Mucosa of stomach (tissue), 1 donor: ENCODE results near the gene PDIA6.

Experiments used
- H3K27me3 ChIP-seq: one replicate; pipeline ENCODE4 v1.7.0; 2013; ENCODE audit warnings: mild to moderate bottlenecking, low read length; ENCODE audit not compliant: control insufficient read depth, insufficient read depth
- H3K36me3 ChIP-seq: one replicate; pipeline ENCODE4 v1.7.0; 2013; ENCODE audit warnings: low read length; ENCODE audit not compliant: control insufficient read depth, insufficient read depth
- H3K4me1 ChIP-seq: one replicate; pipeline ENCODE4 v1.7.0; 2013; ENCODE audit warnings: mild to moderate bottlenecking, low read length; ENCODE audit not compliant: control insufficient read depth, insufficient read depth
- H3K4me3 ChIP-seq: one replicate; pipeline ENCODE4 v1.7.0; 2013; ENCODE audit warnings: low read length
- H3K9ac ChIP-seq: one replicate; pipeline ENCODE4 v1.7.0; 2013; ENCODE audit warnings: mild to moderate bottlenecking, low read length, moderate library complexity
- H3K9me3 ChIP-seq: one replicate; pipeline ENCODE4 v1.7.0; 2013; ENCODE audit warnings: mild to moderate bottlenecking, low read length, moderate library complexity; ENCODE audit not compliant: control insufficient read depth
- donor health status: Pancreatic carcinoma.

PDIA6 gene

DNA sequence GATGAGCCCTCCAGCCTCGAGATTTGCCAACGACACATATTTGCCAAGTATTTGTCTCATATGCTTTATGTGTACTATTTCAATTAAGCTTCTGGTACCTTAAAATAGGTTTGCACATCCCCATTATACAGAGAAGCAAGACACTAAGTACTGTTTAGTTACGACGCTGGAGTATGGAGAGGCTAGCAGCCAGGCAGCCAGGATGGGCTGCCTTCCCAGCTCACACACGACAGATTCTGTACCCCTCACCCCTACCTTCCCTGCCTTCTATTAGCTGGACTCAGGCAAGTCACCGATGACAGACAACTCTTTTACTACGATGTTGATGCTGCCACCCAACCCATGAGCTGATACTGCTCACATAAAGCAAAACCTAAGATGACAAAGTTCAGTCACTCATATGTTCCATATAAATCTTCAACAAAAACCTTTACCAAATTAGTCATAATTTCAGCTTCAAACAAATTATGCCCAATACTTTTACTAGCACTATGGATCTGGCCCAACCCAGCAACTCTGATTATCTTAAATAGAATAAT is 17.0 kb downstream of the PDIA6 start:
- peaks cover 9% of the 10 kb centered on the region for H3K36me3 ChIP-seq
- no peaks in the 10 kb centered on the region for H3K9me3 ChIP-seq
- no peak overlapping the region for H3K4me3 ChIP-seq
- H3K4me1 ChIP-seq: no peaks in the 10 kb centered on the region
- no peak overlapping the region for H3K9ac ChIP-seq
- H3K27me3 ChIP-seq: no peaks in the 10 kb centered on the region

DNA sequence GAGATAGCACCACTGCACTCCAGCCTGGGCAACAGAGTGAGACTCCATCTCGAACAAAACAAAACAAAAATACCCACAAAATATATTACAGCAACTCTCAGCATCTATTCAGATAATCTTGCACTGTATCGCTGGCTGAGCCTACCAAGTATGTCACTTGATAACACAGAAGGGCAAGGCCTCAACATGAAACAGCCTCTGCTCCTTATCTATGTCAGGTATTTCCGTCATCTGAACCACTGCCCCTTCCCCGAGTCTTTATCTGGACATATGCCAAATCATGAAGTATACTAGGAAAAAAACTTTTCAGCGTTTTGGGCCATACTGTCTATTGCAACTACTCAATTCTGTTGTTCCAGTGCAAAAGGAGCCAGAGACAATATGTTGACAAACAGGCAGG is 17.7 kb downstream of the PDIA6 start:
- H3K36me3 ChIP-seq: peaks cover 14% of the 10 kb centered on the region
- H3K27me3 ChIP-seq: no peaks in the 10 kb centered on the region
- no peak overlapping the region for H3K9ac ChIP-seq
- no peaks in the 10 kb centered on the region for H3K9me3 ChIP-seq
- H3K4me1 ChIP-seq: no peaks in the 10 kb centered on the region
- H3K4me3 ChIP-seq: no peak overlapping the region

DNA sequence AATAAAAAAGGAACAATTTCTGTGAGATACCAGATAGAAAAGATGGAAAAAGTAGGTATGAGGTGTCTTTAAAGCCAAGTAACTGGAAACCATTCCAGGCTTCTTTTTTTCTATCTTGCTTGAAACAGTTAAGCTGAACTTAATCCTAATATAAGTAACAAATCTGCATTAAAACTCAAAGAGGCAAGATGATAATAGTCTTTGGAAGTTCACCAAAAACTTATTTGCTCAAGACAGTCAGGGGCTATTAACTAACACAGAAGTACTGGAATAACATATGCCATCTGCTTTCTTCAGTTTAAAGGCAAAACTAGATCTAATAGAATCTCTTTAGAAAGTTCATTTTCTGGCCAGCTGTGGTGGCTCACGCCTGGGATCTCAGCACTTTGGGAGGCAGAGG is 18.8 kb downstream of the PDIA6 start:
- Histone ChIP-seq H3K27me3 (no peaks in the 10 kb centered on the region), H3K9ac (no peak overlapping the region), H3K36me3 (peaks cover 14% of the 10 kb centered on the region), H3K9me3 (no peaks in the 10 kb centered on the region), H3K4me1 (no peaks in the 10 kb centered on the region), H3K4me3 (no peak overlapping the region)

DNA sequence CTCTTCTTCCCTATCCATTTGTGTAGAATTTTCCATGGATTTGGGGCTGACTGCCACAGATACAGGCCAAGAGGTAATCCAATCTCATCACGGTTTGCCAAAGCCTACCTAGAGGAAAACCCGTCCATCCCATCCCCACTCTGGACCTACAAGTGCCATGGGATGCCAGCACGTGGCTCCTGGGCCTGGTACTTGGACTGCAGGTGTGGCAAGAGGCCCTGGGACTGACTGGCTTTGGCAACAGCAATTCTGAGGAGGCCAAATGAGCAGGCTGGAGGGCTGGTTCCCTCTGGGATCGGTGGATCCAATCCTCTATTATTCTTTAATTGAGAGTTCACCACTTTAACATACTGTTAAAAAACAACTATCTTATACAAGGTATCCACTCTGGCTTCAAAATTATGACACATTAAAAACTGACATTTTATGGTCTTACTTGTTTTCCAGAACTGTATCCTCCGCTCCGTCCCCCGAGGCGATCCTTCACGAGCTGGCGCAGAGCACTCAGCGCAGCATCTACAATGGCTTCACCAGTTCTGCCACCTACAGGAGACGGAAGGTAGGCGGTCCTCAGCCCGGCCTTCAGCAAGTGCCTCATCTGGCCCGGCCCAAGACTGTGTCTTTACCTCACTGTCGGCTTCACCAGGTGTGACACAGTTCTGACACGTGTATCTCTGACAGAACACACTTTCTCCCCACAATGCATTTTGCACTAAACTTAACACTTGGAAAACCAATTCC is 19.8 kb downstream of the PDIA6 start:
- no peaks in the 10 kb centered on the region for H3K4me1 ChIP-seq
- H3K4me3 ChIP-seq: no peak overlapping the region
- peaks cover 14% of the 10 kb centered on the region for H3K36me3 ChIP-seq
- no peaks in the 10 kb centered on the region for H3K27me3 ChIP-seq
- H3K9ac ChIP-seq: no peak overlapping the region
- H3K9me3 ChIP-seq: no peaks in the 10 kb centered on the region

DNA sequence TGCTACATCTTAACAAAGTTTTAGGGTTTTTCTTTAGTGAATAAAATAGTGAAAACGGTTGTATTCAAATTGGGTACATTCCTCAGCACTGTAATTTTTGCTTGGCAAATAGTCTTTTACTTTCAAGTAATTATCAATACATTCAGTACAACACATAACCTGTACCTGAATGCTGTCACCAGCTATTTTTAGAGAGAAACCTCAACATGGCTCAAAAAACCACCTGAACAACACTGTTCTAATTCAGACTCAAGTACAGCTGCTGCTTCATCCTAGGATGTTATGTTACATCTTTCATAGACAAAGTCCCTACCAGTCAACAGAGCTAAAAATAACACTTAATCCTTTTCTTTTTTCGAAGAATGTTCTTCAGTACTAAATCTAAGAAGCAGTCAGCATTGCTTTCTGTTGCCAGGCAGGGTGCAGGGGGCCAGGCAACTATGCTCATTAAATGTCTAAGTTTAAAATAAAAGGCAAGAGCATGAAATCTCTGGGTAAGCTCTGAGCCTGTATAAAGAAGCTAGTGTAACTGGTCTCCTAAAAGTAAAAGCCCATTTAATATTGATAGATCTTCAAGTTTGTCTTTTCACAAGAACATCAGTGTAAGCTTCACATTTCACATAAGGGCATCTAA is 20.5 kb downstream of the PDIA6 start:
- H3K9me3 ChIP-seq: no peaks in the 10 kb centered on the region
- H3K9ac ChIP-seq: no peak overlapping the region
- peaks cover 14% of the 10 kb centered on the region for H3K36me3 ChIP-seq
- H3K4me1 ChIP-seq: no peaks in the 10 kb centered on the region
- no peaks in the 10 kb centered on the region for H3K27me3 ChIP-seq
- no peak overlapping the region for H3K4me3 ChIP-seq

DNA sequence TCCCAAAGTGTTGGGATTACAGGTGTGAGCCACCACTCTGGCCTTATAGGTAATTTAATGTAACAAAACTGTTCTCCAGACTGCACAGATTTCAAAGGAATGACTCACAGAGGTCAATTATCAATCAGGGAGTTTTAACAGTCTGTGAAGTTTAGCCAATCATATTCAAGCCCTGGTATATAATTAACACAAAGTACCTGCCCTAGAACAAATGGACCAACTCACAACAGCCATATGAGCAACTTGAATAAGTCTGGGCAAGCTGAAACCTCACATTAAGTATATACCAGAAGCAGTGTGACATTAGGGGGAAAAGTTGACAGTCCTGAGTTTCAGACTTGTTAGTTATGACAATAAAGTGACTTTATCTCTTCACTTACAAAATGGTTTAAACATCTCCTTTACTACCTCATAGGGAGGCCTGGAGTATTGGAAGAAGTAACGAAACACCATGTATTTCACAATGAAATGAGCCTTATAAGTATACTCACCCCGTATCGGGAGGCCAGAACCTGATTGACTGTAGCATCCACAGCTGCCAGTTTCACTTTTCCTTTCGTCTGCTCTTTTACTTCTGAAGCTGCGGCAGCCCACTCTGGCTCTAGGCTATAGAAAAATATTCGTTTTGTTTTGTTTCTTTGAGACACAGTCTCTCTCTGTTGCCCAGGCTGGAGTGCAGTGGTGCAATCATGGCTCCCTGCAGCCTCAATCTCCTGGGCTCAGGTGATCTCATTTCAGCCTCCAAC is 22.2 kb downstream of the PDIA6 start:
- no peaks in the 10 kb centered on the region for H3K4me1 ChIP-seq
- no peak overlapping the region for H3K4me3 ChIP-seq
- peak overlapping the region; percentile 13 for H3K9ac ChIP-seq
- no peaks in the 10 kb centered on the region for H3K9me3 ChIP-seq
- no peaks in the 10 kb centered on the region for H3K27me3 ChIP-seq
- H3K36me3 ChIP-seq: peaks cover 21% of the 10 kb centered on the region

DNA sequence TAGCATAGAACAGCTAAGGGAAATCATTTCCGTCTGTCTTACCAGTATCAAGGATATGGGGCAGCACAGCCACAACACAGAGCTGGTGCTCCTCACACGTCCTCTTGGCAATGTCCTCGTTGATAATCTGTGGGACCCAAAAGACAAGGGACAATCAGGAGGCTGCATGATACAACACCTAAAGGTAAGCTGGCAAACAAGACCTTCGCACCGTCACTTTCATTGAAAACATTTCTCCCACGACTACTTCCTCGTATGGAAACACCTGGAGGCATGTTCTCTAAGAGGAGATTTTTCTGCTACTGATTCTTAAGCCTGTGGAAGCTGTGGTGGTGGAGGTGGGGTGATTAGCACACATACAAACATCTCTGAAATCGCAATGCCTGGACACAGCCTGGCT is 23.7 kb downstream of the PDIA6 start:
- H3K4me3 ChIP-seq: no peak overlapping the region
- H3K9me3 ChIP-seq: no peaks in the 10 kb centered on the region
- no peaks in the 10 kb centered on the region for H3K4me1 ChIP-seq
- peaks cover 21% of the 10 kb centered on the region for H3K36me3 ChIP-seq
- H3K27me3 ChIP-seq: no peaks in the 10 kb centered on the region
- H3K9ac ChIP-seq: no peak overlapping the region

DNA sequence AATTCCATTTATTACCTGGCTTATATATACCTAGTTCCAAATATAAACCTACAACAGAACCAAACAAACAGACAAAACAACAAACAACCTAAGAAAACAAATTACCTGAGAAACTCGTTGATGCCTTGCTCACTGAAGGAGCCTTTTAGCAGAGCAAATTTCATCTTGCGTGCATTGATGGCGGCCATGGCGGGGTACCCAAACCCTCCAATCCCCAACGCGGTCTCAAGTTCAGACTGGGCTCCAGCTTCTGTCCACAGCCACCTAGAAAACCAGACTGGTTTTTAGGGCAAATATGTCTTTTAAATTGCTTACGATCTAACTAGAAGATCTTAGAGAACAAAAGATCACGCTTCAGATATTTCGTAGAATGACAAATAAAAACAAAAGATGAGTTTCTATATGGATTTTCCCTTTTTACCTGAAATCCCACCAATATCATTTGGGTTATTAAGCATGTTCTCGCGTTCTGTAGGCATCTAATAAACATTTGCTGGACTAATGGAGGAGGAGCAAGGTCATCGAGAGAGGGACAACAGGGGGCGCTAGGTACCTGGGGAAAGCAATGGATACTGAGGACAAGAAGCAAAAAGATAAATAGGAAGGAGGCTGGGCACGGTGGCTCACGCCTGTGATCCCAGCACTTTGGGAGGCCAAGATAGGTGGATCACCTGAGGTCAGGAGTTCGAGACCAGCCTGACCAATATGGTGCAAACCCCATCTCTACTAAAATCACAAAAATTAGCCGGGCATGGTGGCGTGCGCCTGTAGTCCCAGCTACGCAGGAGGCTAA is 25.2 kb downstream of the PDIA6 start:
- no peaks in the 10 kb centered on the region for H3K9me3 ChIP-seq
- H3K4me3 ChIP-seq: no peak overlapping the region
- peaks cover 16% of the 10 kb centered on the region for H3K36me3 ChIP-seq
- H3K9ac ChIP-seq: no peak overlapping the region
- H3K27me3 ChIP-seq: no peaks in the 10 kb centered on the region
- H3K4me1 ChIP-seq: no peaks in the 10 kb centered on the region

DNA sequence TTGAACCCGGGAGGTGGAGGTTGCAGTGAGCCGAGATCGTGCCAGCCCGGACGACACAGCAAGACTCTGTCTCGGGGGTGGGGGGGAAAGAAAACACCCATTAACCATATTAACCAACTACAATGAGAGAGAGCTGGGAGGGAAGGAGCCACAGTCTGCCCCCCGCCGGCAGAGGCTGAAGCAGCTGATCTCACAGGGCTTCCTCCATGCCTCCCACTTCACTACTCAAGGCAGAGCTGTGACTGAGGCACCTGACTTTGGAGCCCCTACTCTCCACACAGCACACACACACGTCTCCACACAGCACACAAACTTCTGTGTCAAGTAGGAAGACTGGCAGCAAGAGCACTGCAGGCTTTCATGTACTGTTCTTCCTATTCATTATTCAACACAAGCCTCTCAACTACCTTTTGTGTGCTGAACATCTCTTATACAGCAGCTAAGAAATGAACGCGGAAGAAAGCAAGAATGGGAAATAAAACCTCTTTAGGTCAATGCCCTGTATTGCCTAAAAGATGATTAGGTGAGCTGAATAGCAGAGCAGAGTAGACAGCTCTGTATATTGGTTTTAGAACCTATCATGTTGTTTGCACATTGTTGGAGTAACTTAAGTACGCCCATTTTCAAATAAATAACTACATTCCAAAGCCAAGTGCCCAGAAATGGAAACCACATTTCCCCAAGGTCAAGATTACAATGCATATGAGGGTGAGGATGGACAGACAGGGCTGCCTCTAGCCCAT is 26.2 kb downstream of the PDIA6 start:
- no peaks in the 10 kb centered on the region for H3K27me3 ChIP-seq
- no peaks in the 10 kb centered on the region for H3K4me1 ChIP-seq
- peaks cover 16% of the 10 kb centered on the region for H3K36me3 ChIP-seq

DNA sequence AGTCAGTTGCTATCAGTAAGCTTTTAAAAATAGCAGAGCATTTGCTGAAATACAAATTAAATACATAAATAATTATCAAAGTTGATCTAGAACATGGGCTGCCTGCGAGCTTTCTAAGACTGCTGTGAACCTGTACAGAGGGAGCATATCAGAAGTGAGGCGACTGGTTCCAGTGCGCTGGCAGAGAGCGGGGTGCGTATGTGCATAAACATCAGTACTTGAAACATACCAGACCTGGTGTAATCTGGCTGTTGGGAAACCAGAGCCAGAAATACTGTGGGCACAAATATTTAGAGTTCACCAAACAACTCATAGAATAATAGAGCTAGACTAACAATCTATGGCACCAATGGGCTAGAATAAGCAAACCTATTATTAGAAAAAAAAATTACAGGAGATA is 27.3 kb downstream of the PDIA6 start:
- no peaks in the 10 kb centered on the region for H3K27me3 ChIP-seq
- H3K9ac ChIP-seq: no peak overlapping the region
- H3K36me3 ChIP-seq: peaks cover 8% of the 10 kb centered on the region
- H3K4me1 ChIP-seq: no peaks in the 10 kb centered on the region
- no peaks in the 10 kb centered on the region for H3K9me3 ChIP-seq
- no peak overlapping the region for H3K4me3 ChIP-seq

More for the DNA sequence above, 26.2 kb downstream of the PDIA6 start:
- Histone ChIP-seq H3K9ac (no peak overlapping the region), H3K9me3 (no peaks in the 10 kb centered on the region), H3K4me3 (no peak overlapping the region)

DNA sequence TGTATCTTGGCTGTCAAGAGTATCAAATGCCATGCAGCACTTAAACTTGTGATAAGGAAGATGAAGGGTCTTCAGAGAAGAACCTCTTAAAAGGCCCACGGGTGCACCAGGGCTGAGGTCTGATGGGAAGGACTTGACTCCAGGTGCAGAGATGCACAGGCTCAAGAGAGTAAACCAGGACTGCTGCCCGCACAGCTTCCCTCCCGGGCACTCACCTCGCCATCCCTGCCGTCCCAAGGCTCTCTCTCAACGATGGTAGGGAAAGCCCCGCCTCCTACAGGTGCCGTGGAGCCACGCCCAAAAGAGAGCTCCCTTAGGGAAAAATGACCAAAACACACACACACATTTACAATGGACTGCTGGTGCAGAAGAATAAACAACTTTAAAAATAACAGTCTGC is 27.9 kb downstream of the PDIA6 start:
- H3K9ac ChIP-seq: no peak overlapping the region
- H3K9me3 ChIP-seq: no peaks in the 10 kb centered on the region
- no peaks in the 10 kb centered on the region for H3K4me1 ChIP-seq
- H3K36me3 ChIP-seq: peaks cover 7% of the 10 kb centered on the region
- H3K27me3 ChIP-seq: no peaks in the 10 kb centered on the region
- H3K4me3 ChIP-seq: no peak overlapping the region
